T-cell (primary cell): Measurements from ENCODE around the gene PTH2R. TPM values are rescaled to one million over a fixed set of nuclear protein-coding genes. Genes with fewer than 3 reads are reported as not detected.
"Not testable (repeated sequence)": the region's sequence is repeated elsewhere in the genome, so short reads cannot be mapped to it uniquely, and the experiment has no call there.

ENCODE experiments used
- ATAC-seq, 4 experiments: fragments of 200-7000 bp in 3 of 4; fragments of 150-1000 bp in 1 of 4; cut with Tn5 transposase; replicated peaks in 1 of 4; 1 replicate in 3 of 4; 2 replicates in 1 of 4; pipeline ENCODE4 v1.10.0; 2021; ENCODE audit warnings: moderate library complexity in 3 of 4, mild to moderate bottlenecking in 2 of 4, moderate number of reproducible peaks in 1 of 4
- CTCF ChIA-PET, 2 donors: fragments of 300-600 bp; sonication (Branson Sonifier 250); formaldehyde crosslinking; loops; one replicate each; lab custom pipeline; 2022; ENCODE audit warnings: antibody characterized with exemption in 2 of 2; lab: Charles Lee
- POLR2A ChIA-PET, 2 donors: fragments of 300-600 bp; sonication (Branson Sonifier 250); formaldehyde crosslinking; loops; one replicate each; lab custom pipeline; 2022; ENCODE audit warnings: antibody characterized with exemption in 2 of 2; lab: Charles Lee
- DNase-seq, 35 experiments: peaks; one replicate each; pipeline versions ENCODE4 v3.0.0 to v3.0.0-alpha.2; 2013 to 2023
- H3K27ac ChIP-seq: one replicate; pipeline ENCODE4 v1.5.1; 2013; ENCODE audit warnings: low read length
- H3K27me3 ChIP-seq, 2 experiments: replicated peaks in 1 of 2; 1 replicate in 1 of 2; 2 replicates in 1 of 2; pipeline versions ENCODE4 v1.6.1 to v1.7.0; 2013; ENCODE audit warnings: low read length in 1 of 2, mixed read lengths in 1 of 2; ENCODE audit not compliant: control insufficient read depth in 2 of 2, insufficient read depth in 2 of 2; ENCODE audit errors: extremely low read depth in 1 of 2
- H3K36me3 ChIP-seq, 2 donors: 1 replicate in 1 of 2; 2 replicates in 1 of 2; pipeline versions ENCODE4 v1.6.1 to v1.7.0; 2013; ENCODE audit warnings: low read length in 1 of 2; ENCODE audit not compliant: control insufficient read depth in 2 of 2, insufficient read depth in 1 of 2; ENCODE audit errors: extremely low read depth in 1 of 2
- H3K4me1 ChIP-seq, 2 experiments: 1 replicate in 1 of 2; 2 replicates in 1 of 2; pipeline versions ENCODE4 v1.6.1 to v1.7.0; 2013; ENCODE audit warnings: low read length in 2 of 2, mixed read lengths in 1 of 2; ENCODE audit not compliant: insufficient read depth in 2 of 2, control insufficient read depth in 1 of 2; ENCODE audit errors: extremely low read depth in 1 of 2
- H3K4me3 ChIP-seq, 2 donors: 1 replicate in 1 of 2; 2 replicates in 1 of 2; pipeline versions ENCODE4 v1.5.1 to v1.7.0; 2013; ENCODE audit warnings: mild to moderate bottlenecking in 2 of 2, low read length in 1 of 2, moderate library complexity in 1 of 2; ENCODE audit not compliant: control insufficient read depth in 1 of 2; ENCODE audit errors: extremely low read depth in 1 of 2
- H3K9me3 ChIP-seq: 2 replicates; pipeline ENCODE4 v1.7.0; 2013
- H3K27ac Mint-ChIP-seq, 2 donors: one replicate each; pipeline ENCODE4 v1.8.0; 2020 to 2021; ENCODE audit warnings: mild to moderate bottlenecking in 2 of 2, mixed read lengths in 2 of 2
- H3K27me3 Mint-ChIP-seq, 2 donors: one replicate each; pipeline ENCODE4 v1.8.0; 2021 to 2022; ENCODE audit warnings: mixed read lengths in 2 of 2
- H3K36me3 Mint-ChIP-seq: one replicate; pipeline ENCODE4 v1.8.0; 2021; ENCODE audit warnings: mixed read lengths
- H3K4me1 Mint-ChIP-seq, 3 donors: one replicate each; pipeline ENCODE4 v1.8.0; 2020 to 2022; ENCODE audit warnings: mixed read lengths in 3 of 3, mild to moderate bottlenecking in 1 of 3
- H3K4me3 Mint-ChIP-seq, 3 donors: one replicate each; pipeline ENCODE4 v1.8.0; 2020 to 2022; ENCODE audit warnings: mild to moderate bottlenecking in 3 of 3, mixed read lengths in 3 of 3, moderate library complexity in 3 of 3
- H3K9me3 Mint-ChIP-seq, 3 donors: one replicate each; pipeline ENCODE4 v1.8.0; 2020 to 2022; ENCODE audit warnings: mixed read lengths in 3 of 3
- whole genome bisulfite sequencing: methylation state at CpG from one replicate; pipeline ENCODE4 v1.1.5; 2013; ENCODE audit warnings: missing lambda C conversion rate; ENCODE audit not compliant: insufficient coverage; 5-methylcytosine and 5-hydroxymethylcytosine counted together
- total RNA-seq, 35 experiments: library from RNA in 6 of 35; stranded (reverse) in 6 of 35; fragments of 120-200 nt in 1 of 35; gene quantifications; one replicate each; pipeline versions ENCODE4 v1.2.1 to v1.2.4 and lab custom pipeline; 2013 to 2026

Gene PTH2R
- total RNA-seq, 5 donors from 2014 or later (not counting 1 experiment from before 2014, with no cell fraction given) = 0.20 TPM; not detected in 4

DNA sequence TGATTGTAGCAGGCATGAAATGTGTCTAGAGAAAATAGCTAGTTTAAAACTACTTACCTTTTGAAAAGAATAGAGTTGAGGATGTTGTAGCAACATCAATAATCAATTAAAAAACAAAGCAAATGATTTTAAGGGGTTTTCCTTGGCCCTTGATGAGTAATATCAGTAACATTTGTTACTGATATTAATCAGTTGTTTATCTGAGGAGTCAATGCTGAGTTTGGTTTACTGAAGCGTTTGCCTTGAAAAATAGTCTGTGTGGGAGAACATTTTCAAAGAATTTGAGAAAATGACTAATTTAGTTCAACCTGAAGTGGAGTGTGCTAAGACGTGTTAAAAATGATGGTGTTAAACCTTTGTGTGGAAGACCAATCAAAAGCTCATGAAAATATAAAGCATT, 9.3 kb downstream of the PTH2R start:
- ATAC-seq (no peak), DNase-seq (no peak)
- H3K27ac ChIP-seq = no peak overlapping the region
- H3K9me3 ChIP-seq = no peaks in the 10 kb centered on the region
- H3K4me3 ChIP-seq = no peak overlapping the region
- no peaks in the 10 kb centered on the region for H3K27me3 ChIP-seq
- ChIA-PET POLR2A (interaction anchor here in 1 of 2 donors (0.7 kb wide), 1 partner anchor 35 kb away, joined by 3 read pairs; no protein-coding TSS in a partner anchor), CTCF (no interaction called here)
- H3K36me3 ChIP-seq = no peaks in the 10 kb centered on the region
- 25% methylated on average over 1 of the region's 2 CpGs for WGBS
- Mint-ChIP-seq H3K9me3 (no peaks in the 10 kb centered on the region), H3K4me1 (no peaks in the 10 kb centered on the region), H3K27me3 (peaks cover 7 to 13% of the 10 kb centered on the region in 2 donors), H3K36me3 (no peaks in the 10 kb centered on the region), H3K4me3 (no peak overlapping the region), H3K27ac (no peak overlapping the region)
- no peaks in the 10 kb centered on the region for H3K4me1 ChIP-seq

GRCh38 chr2:208426412-208427045, 19.9 kb downstream of the PTH2R start:
- Histone ChIP-seq H3K27ac (no peak overlapping the region), H3K9me3 (no peaks in the 10 kb centered on the region), H3K4me3 (no peak overlapping the region), H3K27me3 (no peaks in the 10 kb centered on the region), H3K36me3 (no peaks in the 10 kb centered on the region), H3K4me1 (no peaks in the 10 kb centered on the region)
- DNase-seq (no peak), ATAC-seq (no peak)
- Mint-ChIP-seq H3K27me3 (peaks cover 2 to 5% of the 10 kb centered on the region in 2 donors), H3K4me1 (no peaks in the 10 kb centered on the region), H3K4me3 (no peak overlapping the region), H3K36me3 (no peaks in the 10 kb centered on the region), H3K27ac (no peak overlapping the region), H3K9me3 (peaks cover 4 to 9% (median 7%) of the 10 kb centered on the region in 3 donors)
- ChIA-PET POLR2A (no interaction called here), CTCF (no interaction called here)
- no CpG with 5 or more reads among the region's 5 CpGs for WGBS

- Histone ChIP-seq H3K4me1 (no peaks in the 10 kb centered on the region), H3K36me3 (no peaks in the 10 kb centered on the region), H3K9me3 (no peaks in the 10 kb centered on the region), H3K27me3 (no peaks in the 10 kb centered on the region), H3K27ac (no peak overlapping the region), H3K4me3 (no peak overlapping the region)
- H3K4me1 Mint-ChIP-seq = no peaks in the 10 kb centered on the region
- no peaks in the 10 kb centered on the region for H3K9me3 Mint-ChIP-seq
- DNase-seq = no peak
- no peaks in the 10 kb centered on the region for H3K36me3 Mint-ChIP-seq
- POLR2A ChIA-PET = no interaction called here
- CTCF ChIA-PET = no interaction called here
- no peak overlapping the region for H3K4me3 Mint-ChIP-seq
- WGBS = no CpG with 5 or more reads among the region's 3 CpGs
- H3K27ac Mint-ChIP-seq = no peak overlapping the region
- peaks cover 8 to 10% of the 10 kb centered on the region in 2 donors for H3K27me3 Mint-ChIP-seq
- no peak for ATAC-seq
These were observed 31.2 kb downstream of the PTH2R start for GRCh38 chr2:208437755-208438154.

DNA sequence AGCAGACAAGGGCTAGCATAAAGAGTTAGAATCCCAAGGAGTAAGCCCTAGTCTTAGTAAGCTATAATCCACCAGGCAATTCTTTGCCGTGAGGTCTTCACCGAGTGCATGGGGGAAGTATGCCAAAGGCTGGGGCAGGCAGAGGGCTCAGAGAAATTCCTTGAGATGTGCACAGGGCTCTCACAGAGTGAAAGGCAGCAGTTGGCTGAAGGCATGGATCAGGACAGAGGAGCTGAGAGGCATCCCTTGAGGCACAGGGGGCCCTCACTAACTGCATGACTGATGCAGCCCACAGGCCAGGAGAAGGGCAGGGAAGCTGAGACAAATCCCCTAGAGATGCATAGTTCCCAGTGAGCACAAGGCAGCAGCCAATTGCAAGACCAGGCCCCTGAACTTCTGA, 34.1 kb downstream of the PTH2R start:
- H3K4me3 Mint-ChIP-seq = no peak overlapping the region
- ATAC-seq = no peak
- H3K9me3 ChIP-seq = no peaks in the 10 kb centered on the region
- no peaks in the 10 kb centered on the region for H3K9me3 Mint-ChIP-seq
- no peak overlapping the region for H3K27ac ChIP-seq
- ChIA-PET POLR2A (no interaction called here), CTCF (interaction anchor here in 1 of 2 donors (0.8 kb wide), 1 partner anchor 10 kb away, joined by 4 read pairs; no protein-coding TSS in a partner anchor)
- H3K27me3 Mint-ChIP-seq = peaks cover 5% of the 10 kb centered on the region in 2 donors
- no peaks in the 10 kb centered on the region for H3K27me3 ChIP-seq
- no peaks in the 10 kb centered on the region for H3K4me1 ChIP-seq
- H3K4me1 Mint-ChIP-seq = no peaks in the 10 kb centered on the region
- DNase-seq = no peak
- no peaks in the 10 kb centered on the region for H3K36me3 Mint-ChIP-seq
- no peak overlapping the region for H3K27ac Mint-ChIP-seq
- no peaks in the 10 kb centered on the region for H3K36me3 ChIP-seq
- WGBS = 100% methylated on average over 2 of the region's 2 CpGs
- H3K4me3 ChIP-seq = no peak overlapping the region

DNA sequence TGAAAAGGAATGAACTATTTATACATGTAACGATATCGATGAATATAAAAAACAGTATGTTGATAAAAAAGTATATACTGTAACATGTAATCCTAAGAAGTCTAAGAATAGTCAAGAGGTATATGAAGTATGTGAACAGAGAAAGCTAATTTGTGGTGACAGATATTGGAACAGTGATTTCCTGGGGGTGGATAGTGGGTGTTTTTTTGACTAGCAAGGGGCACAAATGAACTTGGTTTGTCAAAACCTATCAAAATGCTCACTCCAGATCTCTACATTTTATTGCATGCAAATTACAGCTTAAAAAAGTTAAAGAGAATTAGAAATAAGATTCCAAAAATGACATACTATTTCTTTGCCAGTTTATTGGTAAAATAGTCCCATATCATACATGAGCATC, 35.4 kb downstream of the PTH2R start:
- Mint-ChIP-seq H3K27me3 (no peaks in the 10 kb centered on the region), H3K27ac (no peak overlapping the region), H3K9me3 (no peaks in the 10 kb centered on the region), H3K36me3 (no peaks in the 10 kb centered on the region), H3K4me3 (no peak overlapping the region), H3K4me1 (no peaks in the 10 kb centered on the region)
- Histone ChIP-seq H3K27me3 (no peaks in the 10 kb centered on the region), H3K36me3 (no peaks in the 10 kb centered on the region), H3K27ac (no peak overlapping the region), H3K4me1 (no peaks in the 10 kb centered on the region), H3K9me3 (no peaks in the 10 kb centered on the region), H3K4me3 (no peak overlapping the region)
- WGBS = no CpG with 5 or more reads among the region's 2 CpGs
- ATAC-seq = no peak
- CTCF ChIA-PET = no interaction called here
- POLR2A ChIA-PET = no interaction called here
- DNase-seq = no peak

GRCh38 chr2:208447447-208447846, 40.9 kb downstream of the PTH2R start:
- no CpG with 5 or more reads among the region's 6 CpGs for WGBS
- H3K9me3 Mint-ChIP-seq, H3K4me3 Mint-ChIP-seq, H3K36me3 ChIP-seq, ATAC-seq, H3K27me3 ChIP-seq, H3K4me3 ChIP-seq, H3K27me3 Mint-ChIP-seq, CTCF ChIA-PET, H3K36me3 Mint-ChIP-seq, H3K27ac Mint-ChIP-seq, H3K4me1 ChIP-seq, H3K9me3 ChIP-seq, DNase-seq, POLR2A ChIA-PET, H3K4me1 Mint-ChIP-seq, H3K27ac ChIP-seq: not testable (repeated sequence)
